Astrocyte (in vitro differentiated cells and primary cell): ENCODE measurements around the gene MMP8.

ENCODE experiments used
- CTCF ChIP-seq: IDR thresholded peaks from 2 replicates; pipeline ENCODE4 v1.5.1; 2011; ENCODE audit warnings: low read depth, mild to moderate bottlenecking, inconsistent platforms, low read length, moderate library complexity; ENCODE audit not compliant: insufficient read depth
- EZH2 ChIP-seq: IDR thresholded peaks from 2 replicates; pipeline ENCODE4 v1.6.1; 2012; ENCODE audit warnings: mild to moderate bottlenecking, low read length, inconsistent platforms; ENCODE audit not compliant: insufficient read depth

- TF ChIP-seq CTCF (no peak), EZH2 (no peak)
Observed at GRCh38 chr11:102716527-102716926, 8.2 kb downstream of the MMP8 start.
